Ishikawa (cell line): ENCODE measurements around the gene LMAN1L.
A peak's percentile ranks its signal among the peaks of the same experiment; 100 is the strongest.

ENCODE experiments used
- CEBPB ChIP-seq: IDR thresholded peaks from 2 replicates; pipeline ENCODE4 v1.6.1; 2012
- CREB1 ChIP-seq: IDR thresholded peaks from 2 replicates; pipeline ENCODE4 v1.6.1; 2012; ENCODE audit warnings: low read depth
- EGR1 ChIP-seq: IDR thresholded peaks from 2 replicates; pipeline ENCODE4 v1.6.1; 2012
- EP300 ChIP-seq: IDR thresholded peaks from 2 replicates; pipeline ENCODE4 v1.6.1; 2012; ENCODE audit warnings: borderline replicate concordance
- FOXM1 ChIP-seq: IDR thresholded peaks from 2 replicates; pipeline ENCODE4 v1.6.1; 2012; ENCODE audit warnings: low read depth, borderline replicate concordance
- MAX ChIP-seq: IDR thresholded peaks from 2 replicates; pipeline ENCODE4 v1.6.1; 2012
- NFIC ChIP-seq: IDR thresholded peaks from 2 replicates; pipeline ENCODE4 v1.6.1; 2012
- RAD21 ChIP-seq: IDR thresholded peaks from 2 replicates; pipeline ENCODE4 v1.6.1; 2012; ENCODE audit warnings: low read depth
- REST ChIP-seq: IDR thresholded peaks from 2 replicates; pipeline ENCODE4 v1.6.1; 2012; ENCODE audit warnings: low read depth, mild to moderate bottlenecking
- TAF1 ChIP-seq: IDR thresholded peaks from 2 replicates; pipeline ENCODE4 v1.6.1; 2012; ENCODE audit warnings: low read depth, mild to moderate bottlenecking
- TCF12 ChIP-seq: IDR thresholded peaks from 2 replicates; pipeline ENCODE4 v1.6.1; 2012; ENCODE audit warnings: low read depth
- USF1 ChIP-seq: IDR thresholded peaks from 2 replicates; pipeline ENCODE4 v1.6.1; 2012
- YY1 ChIP-seq: IDR thresholded peaks from 2 replicates; pipeline ENCODE4 v1.6.1; 2012; ENCODE audit warnings: low read depth

GRCh38 chr15:74787251-74788041 lies 25.2 kb upstream of the LMAN1L start:
- TF ChIP-seq MAX (peak; percentile 26; the same call in 1 of the 2 replicates), REST (no peak), EP300 (no peak), YY1 (no peak), RAD21 (peak; percentile 17; the same call in 1 of the 2 replicates), NFIC (no peak), CEBPB (no peak), USF1 (no peak), FOXM1 (no peak), TCF12 (no peak), CREB1 (no peak), EGR1 (no peak), TAF1 (no peak)
